NCI-H2196 treated with DMSO at 0.1 percent for 48 hours (cell line): ENCODE results near the gene RXRA.

Experiments
- DNase-seq: peaks from one replicate; lab custom pipeline; 2025; ENCODE audit not compliant: unreplicated experiment; lab: John Stamatoyannopoulos, UW

RXRA gene

DNA sequence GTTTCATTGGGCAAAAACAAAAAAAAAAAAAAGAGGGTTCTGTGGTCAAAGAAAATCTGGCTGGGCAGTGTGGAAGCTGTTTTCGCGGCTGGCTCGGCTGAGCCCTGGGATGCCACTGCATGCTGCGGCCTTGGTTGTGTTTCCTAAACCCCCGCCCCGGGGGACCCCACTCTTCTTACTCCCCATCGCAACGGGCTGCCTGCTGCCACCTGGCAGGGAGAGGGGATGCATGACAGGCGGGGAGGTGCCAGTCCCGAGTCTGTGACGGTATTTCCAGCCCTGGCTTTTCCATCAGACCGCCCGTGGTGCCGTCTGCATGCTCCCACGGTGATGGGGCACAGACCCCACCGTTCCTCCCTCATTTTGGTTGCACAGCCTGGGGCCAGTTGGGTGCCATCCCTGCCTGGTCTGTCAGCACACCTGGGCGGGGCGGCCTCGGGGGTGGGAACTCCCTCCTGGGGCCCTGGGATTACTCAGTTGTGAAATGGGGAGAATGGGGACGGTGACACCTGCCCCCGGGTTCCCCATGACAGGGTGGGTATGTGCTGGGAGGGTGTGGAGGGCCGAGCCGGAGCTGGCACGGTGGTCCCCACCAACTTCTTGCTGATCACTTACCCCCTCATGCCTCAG, 101.0 kb downstream of the RXRA start:
- DNase-seq: no peak

DNA sequence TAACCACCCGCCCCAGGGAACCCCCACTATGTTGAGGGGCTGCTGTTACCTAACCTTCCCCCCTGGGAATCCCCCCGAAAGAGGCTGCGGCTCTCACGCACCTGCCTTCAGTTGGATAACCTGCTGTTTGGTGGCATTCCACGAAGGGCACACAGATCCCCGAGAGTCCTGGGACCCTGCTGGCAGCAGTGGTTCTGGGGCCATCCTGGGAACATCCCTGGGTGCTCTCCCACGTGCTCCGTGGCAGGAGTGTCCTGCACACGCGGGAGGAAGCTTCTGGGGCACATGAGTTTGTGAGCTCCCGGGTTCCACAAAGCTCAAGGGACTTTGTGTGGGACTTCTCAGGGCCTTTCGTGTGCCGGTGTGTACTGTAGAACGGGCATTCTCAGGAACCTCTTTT, 102.3 kb downstream of the RXRA start:
- no peak for DNase-seq

DNA sequence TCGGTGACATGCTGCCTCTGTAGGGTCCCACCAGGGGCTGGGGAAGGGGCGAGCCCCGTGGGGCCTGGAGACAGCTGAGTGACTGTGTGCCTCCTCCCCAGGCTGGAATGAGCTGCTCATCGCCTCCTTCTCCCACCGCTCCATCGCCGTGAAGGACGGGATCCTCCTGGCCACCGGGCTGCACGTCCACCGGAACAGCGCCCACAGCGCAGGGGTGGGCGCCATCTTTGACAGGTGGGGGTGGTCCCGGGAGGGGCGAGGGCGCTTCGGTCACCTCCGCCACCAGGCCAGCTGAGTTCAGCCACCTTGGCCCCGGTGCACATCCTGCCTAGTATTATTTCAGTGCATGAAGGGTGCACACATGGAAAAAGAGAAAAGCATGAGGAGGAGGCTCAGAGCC, 102.8 kb downstream of the RXRA start:
- DNase-seq: no peak

DNA sequence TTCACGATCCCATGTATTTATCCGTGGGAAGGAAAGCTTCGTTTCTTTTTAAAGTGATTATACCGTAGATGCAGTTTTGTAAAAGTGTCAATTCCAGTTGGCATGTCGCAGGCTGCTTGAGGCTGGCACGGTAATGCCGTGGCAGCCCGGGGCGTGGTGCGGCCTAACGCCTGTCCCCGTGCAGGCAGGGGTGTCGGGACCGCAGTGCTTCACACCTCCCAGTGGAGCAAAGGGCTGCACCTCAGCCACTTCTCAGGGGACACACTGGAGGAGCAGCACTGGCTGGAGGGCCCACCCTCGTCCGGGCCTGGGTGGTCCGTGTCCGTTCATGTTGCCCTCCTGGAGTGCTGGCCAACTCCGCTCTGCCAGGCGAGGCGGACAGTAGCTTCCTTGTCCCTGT, 103.2 kb downstream of the RXRA start:
- DNase-seq: no peak

DNA sequence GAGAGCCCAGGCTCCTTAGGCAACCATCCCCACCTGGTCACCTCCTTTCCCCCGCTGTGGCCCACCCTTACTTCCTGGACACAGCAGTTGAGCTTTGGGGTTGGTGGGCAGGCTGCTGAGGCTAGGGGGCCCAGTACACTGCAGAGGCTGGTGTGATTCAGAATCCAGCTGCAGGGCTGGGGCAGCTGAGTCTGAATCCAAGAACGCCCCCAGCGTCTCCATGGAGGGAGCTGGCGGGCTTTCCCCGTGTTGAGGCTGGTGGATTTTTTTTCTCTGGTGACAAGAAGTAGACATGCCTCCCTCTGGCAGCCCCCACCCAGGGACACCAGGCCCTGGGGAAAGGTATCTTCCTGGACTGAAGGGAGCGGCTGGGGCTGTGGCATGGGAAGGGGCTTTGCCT, 104.8 kb downstream of the RXRA start:
- DNase-seq: no peak

DNA sequence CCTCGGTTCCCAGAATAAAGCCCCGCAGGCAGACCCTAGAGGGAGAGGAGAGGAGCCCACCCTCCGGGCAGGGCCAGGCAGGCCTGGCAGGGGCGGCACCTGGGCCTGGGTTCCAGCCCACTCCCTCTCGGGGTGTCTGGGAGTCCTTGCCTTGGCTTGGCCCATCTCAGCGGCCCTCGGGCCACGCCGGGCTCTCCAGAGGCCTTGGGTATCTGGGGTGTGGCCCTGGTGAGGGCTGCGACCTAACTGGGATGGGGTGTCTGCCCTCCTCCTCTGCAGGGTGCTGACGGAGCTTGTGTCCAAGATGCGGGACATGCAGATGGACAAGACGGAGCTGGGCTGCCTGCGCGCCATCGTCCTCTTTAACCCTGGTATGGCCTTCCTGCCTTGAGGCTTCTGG, 105.4 kb downstream of the RXRA start:
- no peak for DNase-seq

DNA sequence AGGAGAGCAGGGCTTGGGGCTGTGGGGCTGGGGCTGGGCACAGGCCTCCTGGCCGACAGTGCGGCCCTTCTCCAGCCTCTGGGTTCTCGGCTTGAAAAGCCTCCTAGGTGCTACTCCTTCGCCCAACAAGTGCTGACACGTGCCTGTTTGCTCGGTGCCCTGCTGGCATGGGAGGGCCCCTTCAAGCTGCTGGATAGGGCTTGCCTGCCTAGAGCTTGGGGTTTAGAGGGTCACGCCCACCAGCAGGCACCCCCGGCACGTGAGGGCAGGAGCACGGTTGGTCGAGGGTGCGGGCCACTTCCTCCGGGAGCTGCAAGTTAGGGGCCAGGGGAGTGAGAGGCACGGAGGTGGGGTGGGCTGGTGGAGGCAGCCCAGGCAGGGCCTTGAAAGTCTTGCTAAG, 106.2 kb downstream of the RXRA start:
- no peak for DNase-seq

DNA sequence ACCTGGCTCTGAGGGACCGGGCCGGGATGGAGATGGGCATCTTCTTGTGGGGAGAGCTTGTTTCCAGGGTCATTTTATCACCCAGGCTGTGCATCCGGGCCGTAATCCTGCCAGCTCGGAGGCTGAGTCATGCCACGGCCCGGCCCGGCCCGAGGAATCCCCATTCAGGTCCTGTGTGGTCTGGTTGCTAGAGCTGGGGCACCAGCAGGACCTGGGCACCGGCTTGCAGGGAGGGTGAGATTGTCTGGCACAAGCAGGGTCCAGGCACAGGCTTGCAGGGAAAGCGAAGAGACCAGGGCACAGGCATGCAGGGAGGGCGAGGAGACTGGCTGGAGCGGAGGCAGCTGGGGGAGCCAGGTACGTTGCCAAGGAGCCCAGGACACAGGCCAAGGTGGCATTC, 106.8 kb downstream of the RXRA start:
- no peak for DNase-seq

DNA sequence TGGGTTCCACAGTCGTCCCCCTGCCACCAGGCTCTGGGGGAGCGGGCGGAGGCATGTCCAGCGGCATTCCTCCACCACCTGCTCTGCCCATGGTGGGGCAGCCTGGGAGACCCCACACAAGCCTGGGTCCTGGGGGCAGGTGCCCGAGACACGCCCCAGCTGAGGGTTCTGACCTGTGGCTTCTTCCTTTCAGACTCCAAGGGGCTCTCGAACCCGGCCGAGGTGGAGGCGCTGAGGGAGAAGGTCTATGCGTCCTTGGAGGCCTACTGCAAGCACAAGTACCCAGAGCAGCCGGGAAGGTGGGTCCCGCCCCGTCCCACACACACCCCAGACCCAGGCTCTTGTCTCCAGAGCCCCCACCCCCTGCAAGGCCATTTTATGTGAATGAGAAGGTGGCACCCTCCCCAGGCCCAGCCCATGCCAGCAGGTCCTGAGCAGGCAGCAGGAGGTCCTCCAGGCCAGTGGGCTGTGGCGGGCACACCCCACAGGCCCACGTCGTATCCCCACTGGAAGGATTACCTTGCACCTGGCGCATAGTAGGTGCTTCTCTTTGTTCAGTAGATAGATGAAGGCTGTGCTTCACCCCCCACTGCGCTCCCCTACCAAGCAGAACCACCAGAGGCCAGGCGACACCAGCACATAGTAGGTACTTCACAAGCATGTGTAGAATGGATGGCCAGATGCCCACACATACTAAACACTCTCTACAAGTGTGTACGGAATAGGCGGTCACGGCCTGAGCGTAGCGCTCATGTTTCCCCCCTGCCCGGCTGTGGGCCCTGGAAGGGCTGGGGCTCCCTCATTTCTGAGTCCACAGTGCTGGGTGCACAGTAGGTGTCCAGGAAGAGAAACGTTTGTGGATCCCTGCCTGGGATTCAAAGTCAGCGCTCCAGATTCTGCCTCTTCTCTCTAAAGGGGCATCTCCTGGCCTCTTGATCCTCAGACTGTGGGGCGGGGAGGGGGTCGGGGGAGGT, 107.9 kb downstream of the RXRA start:
- DNase-seq: no peak

DNA sequence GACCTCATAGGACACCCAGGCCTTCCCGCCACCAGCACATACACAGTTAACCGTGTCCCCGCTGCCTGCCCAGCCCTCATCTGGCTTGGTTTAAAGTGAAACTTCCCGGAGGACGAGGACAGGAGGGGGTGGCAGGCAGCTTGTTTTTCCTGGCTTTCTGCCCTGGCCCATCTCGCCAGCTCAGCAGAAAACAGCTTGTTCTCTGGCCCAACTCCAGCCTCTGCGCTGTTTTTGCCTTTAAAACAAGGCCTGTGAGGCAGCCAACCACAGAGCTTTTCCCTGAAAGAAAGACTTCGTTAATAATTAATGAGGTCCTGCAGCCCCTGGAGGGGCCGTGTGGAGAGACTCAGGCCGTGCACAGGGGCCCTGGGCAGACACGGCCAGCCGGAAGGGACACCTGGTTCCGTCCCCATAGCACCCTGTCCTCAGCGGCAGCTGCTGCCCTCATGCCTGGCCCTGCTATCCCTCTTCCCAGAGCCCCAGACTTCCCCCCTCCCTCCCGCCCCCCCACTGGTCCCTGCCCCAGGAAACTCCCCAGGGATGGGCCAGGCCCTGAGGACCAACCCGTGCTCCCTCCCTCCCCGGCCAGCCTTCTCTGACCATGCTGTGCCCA, 108.7 kb downstream of the RXRA start:
- peak; percentile 86 for DNase-seq

DNA sequence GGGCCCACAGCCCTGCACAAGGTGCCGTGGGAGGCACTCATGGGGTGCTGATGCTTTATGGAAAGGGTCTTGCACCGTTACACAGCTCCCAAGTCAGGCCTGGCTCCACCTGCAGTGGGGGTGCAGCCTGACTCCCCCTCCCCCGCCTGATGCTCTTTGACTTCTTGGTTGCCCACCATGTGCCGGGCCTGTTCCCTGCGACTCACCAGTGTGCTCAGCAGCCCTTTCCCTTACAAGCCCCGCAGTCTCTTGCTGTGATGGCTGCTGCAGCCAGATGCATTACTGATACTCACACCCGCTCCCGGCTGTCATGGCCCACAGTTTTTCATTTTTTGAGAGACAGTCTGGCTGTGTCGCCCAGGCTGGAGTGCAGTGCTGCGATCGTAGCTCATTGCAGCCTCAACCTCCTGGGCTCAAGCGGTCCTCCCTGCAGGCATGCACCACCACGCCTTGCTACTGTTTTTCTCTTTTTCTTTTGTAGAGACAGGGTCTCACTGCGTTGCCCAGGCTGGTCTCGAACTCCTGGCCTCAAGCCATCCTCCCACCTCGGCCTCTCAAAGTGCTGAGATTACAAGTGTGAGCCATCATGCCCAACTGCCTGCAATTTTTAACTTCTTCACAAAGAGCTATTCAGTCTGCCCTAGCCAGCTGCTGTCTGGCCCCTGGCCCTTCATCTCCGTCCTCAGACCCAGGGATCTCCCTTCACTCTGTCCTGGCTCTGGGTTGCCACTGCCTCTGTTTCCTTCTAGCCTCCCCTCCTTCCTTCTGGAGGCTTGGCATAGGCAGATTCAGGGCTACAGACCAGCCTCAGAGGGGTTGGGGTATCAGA, 109.5 kb downstream of the RXRA start:
- DNase-seq: no peak

DNA sequence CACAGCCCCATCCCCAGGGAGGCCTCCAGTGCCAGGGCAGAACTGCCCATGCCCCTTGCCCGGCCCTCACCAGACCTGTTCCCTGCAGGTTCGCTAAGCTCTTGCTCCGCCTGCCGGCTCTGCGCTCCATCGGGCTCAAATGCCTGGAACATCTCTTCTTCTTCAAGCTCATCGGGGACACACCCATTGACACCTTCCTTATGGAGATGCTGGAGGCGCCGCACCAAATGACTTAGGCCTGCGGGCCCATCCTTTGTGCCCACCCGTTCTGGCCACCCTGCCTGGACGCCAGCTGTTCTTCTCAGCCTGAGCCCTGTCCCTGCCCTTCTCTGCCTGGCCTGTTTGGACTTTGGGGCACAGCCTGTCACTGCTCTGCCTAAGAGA, 110.1 kb downstream of the RXRA start:
- no peak for DNase-seq

DNA sequence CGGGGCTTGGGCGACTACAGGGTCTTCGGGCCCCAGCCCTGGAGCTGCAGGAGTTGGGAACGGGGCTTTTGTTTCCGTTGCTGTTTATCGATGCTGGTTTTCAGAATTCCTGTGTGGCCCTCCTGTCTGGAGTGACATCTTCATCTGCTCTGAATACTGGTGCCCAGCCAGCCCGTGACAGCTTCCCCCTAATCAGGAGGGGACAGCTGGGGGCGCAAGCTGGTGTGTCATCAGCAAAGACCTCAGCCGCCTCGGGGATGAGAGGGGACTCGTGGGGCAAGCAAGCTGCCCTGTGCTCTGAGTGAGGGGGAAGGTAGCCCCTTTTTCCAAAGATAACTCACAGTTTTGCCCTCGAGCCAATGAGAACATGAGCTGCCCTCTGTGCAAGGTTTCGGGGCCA, 110.7 kb downstream of the RXRA start:
- no peak for DNase-seq

DNA sequence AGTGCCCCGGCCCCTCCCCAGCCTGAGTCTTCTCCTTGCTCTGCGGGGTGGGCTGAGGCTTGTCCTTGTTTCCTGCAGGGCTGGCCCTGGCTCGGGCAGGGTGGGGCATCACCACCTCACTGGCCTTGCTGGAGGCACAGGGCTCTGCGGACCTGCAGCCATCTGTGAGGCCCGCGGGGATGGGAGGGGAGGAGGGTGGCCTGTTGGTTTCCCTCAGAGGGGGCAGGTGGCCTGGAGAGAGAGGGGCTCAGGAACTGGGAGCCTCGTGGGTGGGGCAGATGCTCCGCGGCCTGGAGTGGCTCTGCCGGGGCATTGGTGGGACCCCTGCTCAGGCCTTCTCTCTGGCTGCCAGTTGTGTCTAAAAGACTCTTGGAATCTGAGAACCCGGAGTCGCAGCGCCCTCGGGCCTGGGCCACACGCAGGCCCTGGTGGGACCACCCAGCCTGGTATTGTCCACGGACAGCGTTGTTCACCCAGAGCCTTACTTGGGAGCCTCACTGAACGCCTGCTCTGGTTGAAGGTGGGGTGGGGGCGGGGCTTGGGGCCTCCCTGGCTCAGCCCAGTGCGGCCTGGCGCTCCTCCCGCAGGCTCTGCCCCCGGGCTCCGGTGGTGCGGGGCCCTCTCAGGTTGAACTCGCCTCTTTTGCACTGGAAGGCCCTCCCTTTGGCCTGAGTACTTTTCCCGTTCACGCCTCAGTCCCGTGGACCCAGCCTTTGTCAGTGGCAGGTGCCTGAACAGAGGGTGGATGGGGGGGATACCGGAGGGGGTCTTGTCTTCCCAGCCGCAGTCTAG, 111.3 kb downstream of the RXRA start:
- no peak for DNase-seq

DNA sequence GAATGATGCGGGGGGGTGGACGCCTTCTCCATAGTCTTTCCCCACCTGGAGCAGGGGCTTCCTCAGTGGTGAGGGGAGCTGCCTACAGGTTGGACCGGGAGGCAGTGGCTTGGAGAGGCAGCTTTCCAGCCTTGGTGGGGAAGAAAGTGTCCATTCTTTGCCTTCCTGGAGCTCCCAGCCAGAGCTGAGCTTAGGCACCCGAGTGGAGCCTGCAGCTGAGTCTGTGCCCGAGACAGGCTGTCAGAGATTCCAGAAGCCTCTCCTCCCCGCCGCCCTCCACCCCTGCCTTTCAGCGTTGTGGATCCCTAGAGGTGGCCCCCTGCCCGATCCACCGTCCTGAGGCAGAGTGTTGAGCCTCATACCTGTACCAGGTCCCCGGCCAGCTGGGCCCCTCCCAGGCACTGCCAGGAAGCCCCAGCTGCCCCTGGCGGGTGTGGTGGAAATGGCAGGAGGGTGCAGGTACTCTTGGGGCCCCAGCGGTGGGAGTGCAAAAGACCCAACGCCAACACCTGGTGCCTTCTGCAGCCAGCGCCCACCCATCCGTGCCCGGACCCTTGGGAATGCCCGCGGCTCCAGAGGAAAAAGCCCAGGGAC, 112.0 kb downstream of the RXRA start:
- DNase-seq: no peak

DNA sequence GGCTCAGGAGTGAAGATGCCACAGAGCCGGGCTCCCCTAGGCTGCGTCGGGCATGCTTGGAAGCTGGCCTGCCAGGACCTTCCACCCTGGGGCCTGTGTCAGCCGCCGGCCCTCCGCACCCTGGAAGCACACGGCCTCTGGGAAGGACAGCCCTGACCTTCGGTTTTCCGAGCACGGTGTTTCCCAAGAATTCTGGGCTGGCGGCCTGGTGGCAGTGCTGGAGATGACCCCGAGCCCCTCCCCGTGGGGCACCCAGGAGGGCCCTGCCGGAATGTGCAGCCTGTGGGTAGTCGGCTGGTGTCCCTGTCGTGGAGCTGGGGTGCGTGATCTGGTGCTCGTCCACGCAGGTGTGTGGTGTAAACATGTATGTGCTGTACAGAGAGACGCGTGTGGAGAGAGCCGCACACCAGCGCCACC, 113.1 kb downstream of the RXRA start:
- no peak for DNase-seq

DNA sequence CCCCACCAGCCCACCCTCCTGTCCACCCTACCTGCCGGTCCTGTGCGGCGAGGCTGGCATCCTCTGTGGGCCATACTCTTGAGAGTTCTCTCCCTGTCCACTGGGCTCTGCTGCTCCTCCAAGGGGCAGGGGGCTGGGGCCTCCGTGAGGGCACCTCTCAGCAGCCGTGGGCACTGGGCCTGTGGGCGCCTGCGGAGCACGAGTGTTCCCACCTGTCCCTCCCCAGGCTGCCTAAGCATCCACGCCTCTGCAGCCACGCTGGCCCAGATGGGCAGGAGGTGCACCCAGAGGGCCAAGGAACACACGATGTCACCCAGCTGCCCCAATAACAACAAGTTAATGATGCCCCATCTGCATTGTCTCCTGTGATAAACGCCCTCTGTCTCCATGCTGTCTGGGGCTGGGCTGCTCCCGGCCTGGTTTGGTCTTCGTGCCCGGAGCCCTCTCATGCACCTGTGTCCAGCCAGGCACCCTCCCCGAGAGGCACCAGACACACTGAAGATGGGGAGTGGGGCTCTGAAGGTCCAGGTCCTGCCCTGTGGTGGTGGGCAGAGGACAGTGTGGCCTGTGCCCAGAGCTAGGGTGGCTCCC, 114.5 kb downstream of the RXRA start:
- DNase-seq: no peak

DNA sequence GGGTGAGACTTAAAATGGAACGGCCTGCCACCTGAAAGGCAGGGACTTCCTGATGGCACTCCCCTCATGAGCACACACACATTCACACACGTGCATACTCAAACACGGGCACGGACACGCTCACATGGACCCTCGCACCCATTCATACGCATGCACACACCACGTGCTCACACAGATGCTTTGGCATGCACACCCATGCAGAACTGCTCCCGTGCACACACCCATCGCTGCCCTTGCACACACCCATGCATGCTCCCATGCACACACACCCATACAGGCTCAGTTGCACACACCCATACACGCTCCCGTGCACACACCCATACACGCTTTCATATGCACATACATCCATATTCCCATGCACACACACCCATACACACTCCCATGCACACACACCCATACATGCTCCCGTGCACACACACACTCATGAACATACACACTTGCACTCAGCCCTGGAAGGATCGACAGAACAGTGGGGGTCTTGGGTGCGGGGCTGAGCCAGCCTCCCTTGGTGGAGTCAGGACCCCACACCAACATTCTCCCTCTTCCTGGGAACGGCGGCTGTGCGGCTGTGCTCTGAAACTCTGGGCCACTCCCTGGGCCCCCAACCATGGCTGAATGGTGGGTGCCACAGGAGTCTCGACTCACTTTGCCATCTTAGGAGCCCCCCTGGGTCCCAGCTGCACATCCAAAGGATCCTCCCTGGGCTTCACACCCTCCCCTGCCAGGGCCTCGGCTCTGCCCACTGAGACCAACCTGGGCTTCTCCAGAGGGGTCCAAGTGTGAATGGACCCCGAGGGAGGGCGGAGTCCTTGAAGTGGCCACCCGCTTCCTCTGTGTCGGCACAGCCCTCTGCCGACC, 115.2 kb downstream of the RXRA start:
- no peak for DNase-seq

DNA sequence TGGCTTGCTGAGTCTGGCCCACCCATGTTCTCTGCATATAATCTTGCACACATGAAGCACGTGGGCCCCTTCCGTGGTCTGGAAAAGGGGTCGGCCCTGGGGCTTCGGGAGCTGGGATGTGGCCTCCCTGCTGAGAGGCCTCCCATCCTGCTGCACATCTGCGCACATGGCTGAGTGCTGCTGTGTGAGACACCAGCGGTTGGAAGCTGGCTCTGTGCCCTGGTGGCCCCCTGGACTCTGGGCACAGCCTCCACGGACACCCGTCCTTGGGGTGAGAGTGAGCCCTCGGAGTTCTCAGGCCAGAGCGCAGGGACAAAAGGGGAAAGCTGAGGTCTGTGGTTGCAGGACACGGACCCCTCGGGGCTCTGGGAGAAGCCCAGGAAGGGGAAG, 115.8 kb downstream of the RXRA start:
- no peak for DNase-seq
